HG02943 (cell line): Measurements from ENCODE around the gene WDR35.

Experiments used
- ATAC-seq: cut with Tn5 transposase; IDR thresholded peaks from one replicate; pipeline ENCODE4 v1.9.1; 2021; ENCODE audit warnings: mild to moderate bottlenecking, low read depth, moderate library complexity; ENCODE audit not compliant: unreplicated experiment

The WDR35 gene

GRCh38 chr2:19989667-19990415 lies at the start of gene WDR35:
WDR35 (minus strand) TSS chr2:19990105; CDS start chr2:19990015, 90 bp downstream.
- peak; percentile 86 for ATAC-seq

GRCh38 chr2:20037660-20038059 lies 47.8 kb upstream of the WDR35 start:
- ATAC-seq, result no peak

- no peak for ATAC-seq
Observed at GRCh38 chr2:20035955-20036666, 46.2 kb upstream of the WDR35 start.

- no peak for ATAC-seq
Observed at GRCh38 chr2:20034821-20035220, 44.9 kb upstream of the WDR35 start.

- ATAC-seq, result no peak
Observed at GRCh38 chr2:20034218-20034617, 44.3 kb upstream of the WDR35 start.

- no peak for ATAC-seq
Observed at GRCh38 chr2:20033322-20033721, 43.4 kb upstream of the WDR35 start.

- ATAC-seq, result no peak
Observed at GRCh38 chr2:20030224-20030623, 40.3 kb upstream of the WDR35 start.

GRCh38 chr2:20027705-20028434 lies 38.0 kb upstream of the WDR35 start:
- no peak for ATAC-seq

- no peak for ATAC-seq
Observed at GRCh38 chr2:20027260-20027677, 37.4 kb upstream of the WDR35 start.

- no peak for ATAC-seq
Observed at GRCh38 chr2:20025065-20025786, 35.3 kb upstream of the WDR35 start.

- no peak for ATAC-seq
Observed at GRCh38 chr2:20023688-20024087, 33.8 kb upstream of the WDR35 start.

GRCh38 chr2:20021405-20022009 lies 31.6 kb upstream of the WDR35 start:
- ATAC-seq, result no peak

GRCh38 chr2:20019747-20020146 lies 29.8 kb upstream of the WDR35 start:
- ATAC-seq, result no peak

GRCh38 chr2:20018601-20019152 lies 28.8 kb upstream of the WDR35 start:
- ATAC-seq, result no peak

GRCh38 chr2:20016346-20016745 lies 26.4 kb upstream of the WDR35 start:
- ATAC-seq, result no peak

GRCh38 chr2:20015482-20016083 lies 25.7 kb upstream of the WDR35 start:
- ATAC-seq, result no peak

GRCh38 chr2:20013126-20013849 lies 23.4 kb upstream of the WDR35 start:
- no peak for ATAC-seq

- no peak for ATAC-seq
Observed at GRCh38 chr2:20012282-20013125, 22.6 kb upstream of the WDR35 start, which contains the start of gene MATN3. MATN3 (minus strand) TSS chr2:20012668; CDS start chr2:20012631, 37 bp downstream.
